Neural progenitor cell (in vitro differentiated cells): Measurements from ENCODE around the gene ADGRD2. TPM values are rescaled to one million over a fixed set of nuclear protein-coding genes. Genes with fewer than 3 reads are reported as not detected.
A peak's percentile ranks its signal among the peaks of the same experiment; 100 is the strongest.

ENCODE experiments used
- DNase-seq: peaks from one replicate; pipeline ENCODE4 v3.0.0-alpha.2; 2016; ENCODE audit warnings: low spot score
- H2AFZ ChIP-seq: fragments of 200-600 bp; sonication (generic); replicated peaks from 2 replicates; pipeline ENCODE4 v1.6.1; 2016; ENCODE audit warnings: antibody characterized with exemption
- H3F3A ChIP-seq: fragments of 200-600 bp; sonication (generic); 2 replicates; pipeline ENCODE4 v1.6.1; 2016; ENCODE audit warnings: antibody characterized with exemption, low read depth
- H3K27ac ChIP-seq: fragments of 200-600 bp; sonication (generic); 2 replicates; pipeline ENCODE4 v1.5.1; 2016; ENCODE audit warnings: mild to moderate bottlenecking
- H3K27me3 ChIP-seq: fragments of 200-600 bp; sonication (generic); 2 replicates; pipeline ENCODE4 v1.6.1; 2016; ENCODE audit warnings: mild to moderate bottlenecking, moderate library complexity
- H3K36me3 ChIP-seq: fragments of 200-600 bp; sonication (generic); 2 replicates; pipeline ENCODE4 v1.5.1; 2016
- H3K4me1 ChIP-seq: fragments of 200-600 bp; sonication (generic); 2 replicates; pipeline ENCODE4 v1.6.1; 2016; ENCODE audit warnings: mixed run types
- H3K4me2 ChIP-seq: fragments of 200-600 bp; sonication (generic); 2 replicates; pipeline ENCODE4 v1.6.1; 2016
- H3K4me3 ChIP-seq: fragments of 200-600 bp; sonication (generic); 2 replicates; pipeline ENCODE4 v1.5.1; 2016
- H3K79me2 ChIP-seq: fragments of 200-600 bp; sonication (generic); 2 replicates; pipeline ENCODE4 v1.6.1; 2016; ENCODE audit warnings: low read depth
- H3K9ac ChIP-seq: fragments of 200-600 bp; sonication (generic); 2 replicates; pipeline ENCODE4 v1.6.1; 2016
- H3K9me3 ChIP-seq: fragments of 200-600 bp; sonication (generic); 2 replicates; pipeline ENCODE4 v1.5.1; 2016; ENCODE audit warnings: low read depth
- H4K20me1 ChIP-seq: fragments of 200-600 bp; sonication (generic); 2 replicates; pipeline ENCODE4 v1.6.1; 2016; ENCODE audit warnings: low read depth
- H3K27ac Mint-ChIP-seq: 3 replicates; pipeline ENCODE4 v1.8.0; 2021; ENCODE audit warnings: mixed read lengths
- H3K27me3 Mint-ChIP-seq: 2 replicates; pipeline ENCODE4 v1.8.0; 2022; ENCODE audit warnings: low read depth, mild to moderate bottlenecking, inconsistent platforms, moderate library complexity, mixed read lengths; ENCODE audit not compliant: insufficient read depth
- H3K36me3 Mint-ChIP-seq: 3 replicates; pipeline ENCODE4 v1.8.0; 2021; ENCODE audit warnings: mixed read lengths
- H3K4me1 Mint-ChIP-seq: 3 replicates; pipeline ENCODE4 v1.8.0; 2021; ENCODE audit warnings: mixed read lengths
- H3K4me3 Mint-ChIP-seq: 3 replicates; pipeline ENCODE4 v1.8.0; 2021; ENCODE audit warnings: mild to moderate bottlenecking, moderate library complexity, mixed read lengths
- H3K9me3 Mint-ChIP-seq: 3 replicates; pipeline ENCODE4 v1.8.0; 2020; ENCODE audit warnings: mixed read lengths
- EZH2 ChIP-seq: fragments of 200-600 bp; sonication (generic); IDR thresholded peaks from 2 replicates; pipeline ENCODE4 v1.6.1; 2017; ENCODE audit warnings: antibody characterized with exemption, mild to moderate bottlenecking, moderate library complexity
- EZH2phosphoT487 ChIP-seq: fragments of 200-600 bp; sonication (generic); IDR thresholded peaks from 2 replicates; pipeline ENCODE4 v1.6.1; 2017; ENCODE audit warnings: antibody characterized with exemption
- total RNA-seq: library from RNA; depleted of rRNA; stranded (reverse); fragments of >200 nt; gene quantifications from 2 replicates; pipeline ENCODE4 v1.2.3, GENCODE V29; 2015; ENCODE audit warnings: low replicate concordance
- TF ChIP-seq, protein P1 (sequence below): fragments of 200-600 bp; sonication (generic); IDR thresholded peaks from 2 replicates; pipeline ENCODE4 v1.5.1; 2017; ENCODE audit warnings: antibody characterized with exemption, mild to moderate bottlenecking

ADGRD2 gene
- total RNA-seq, 1 donor from 2014 or later, result 0.13 TPM

GRCh38 chr9:124475158-124475867, 25.1 kb downstream of the ADGRD2 start:
- H3F3A ChIP-seq, result peaks cover 23% of the 10 kb centered on the region
- H2AFZ ChIP-seq, result no peak overlapping the region
- no peak overlapping the region for H3K4me3 ChIP-seq
- H3K4me2 ChIP-seq, result no peak overlapping the region
- DNase-seq, result peak; percentile 50
- H3K4me3 Mint-ChIP-seq, result no peak overlapping the region
- H3K36me3 ChIP-seq, result no peaks in the 10 kb centered on the region
- peaks cover 35% of the 10 kb centered on the region for H3K4me1 ChIP-seq
- H3K9ac ChIP-seq, result no peak overlapping the region
- no peak overlapping the region for H3K27ac Mint-ChIP-seq
- peaks cover 7% of the 10 kb centered on the region for H3K27me3 Mint-ChIP-seq
- no peaks in the 10 kb centered on the region for H4K20me1 ChIP-seq
- peaks cover 22% of the 10 kb centered on the region for H3K27me3 ChIP-seq
- TF ChIP-seq EZH2, result no peak
- TF ChIP-seq, protein P1, sequence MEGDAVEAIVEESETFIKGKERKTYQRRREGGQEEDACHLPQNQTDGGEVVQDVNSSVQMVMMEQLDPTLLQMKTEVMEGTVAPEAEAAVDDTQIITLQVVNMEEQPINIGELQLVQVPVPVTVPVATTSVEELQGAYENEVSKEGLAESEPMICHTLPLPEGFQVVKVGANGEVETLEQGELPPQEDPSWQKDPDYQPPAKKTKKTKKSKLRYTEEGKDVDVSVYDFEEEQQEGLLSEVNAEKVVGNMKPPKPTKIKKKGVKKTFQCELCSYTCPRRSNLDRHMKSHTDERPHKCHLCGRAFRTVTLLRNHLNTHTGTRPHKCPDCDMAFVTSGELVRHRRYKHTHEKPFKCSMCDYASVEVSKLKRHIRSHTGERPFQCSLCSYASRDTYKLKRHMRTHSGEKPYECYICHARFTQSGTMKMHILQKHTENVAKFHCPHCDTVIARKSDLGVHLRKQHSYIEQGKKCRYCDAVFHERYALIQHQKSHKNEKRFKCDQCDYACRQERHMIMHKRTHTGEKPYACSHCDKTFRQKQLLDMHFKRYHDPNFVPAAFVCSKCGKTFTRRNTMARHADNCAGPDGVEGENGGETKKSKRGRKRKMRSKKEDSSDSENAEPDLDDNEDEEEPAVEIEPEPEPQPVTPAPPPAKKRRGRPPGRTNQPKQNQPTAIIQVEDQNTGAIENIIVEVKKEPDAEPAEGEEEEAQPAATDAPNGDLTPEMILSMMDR, result peak; percentile 34
- no peaks in the 10 kb centered on the region for H3K36me3 Mint-ChIP-seq
- H3K9me3 Mint-ChIP-seq, result no peaks in the 10 kb centered on the region
- H3K79me2 ChIP-seq, result no peaks in the 10 kb centered on the region
- no peak overlapping the region for H3K27ac ChIP-seq
- H3K4me1 Mint-ChIP-seq, result peaks cover 21% of the 10 kb centered on the region
- H3K9me3 ChIP-seq, result no peaks in the 10 kb centered on the region

DNA sequence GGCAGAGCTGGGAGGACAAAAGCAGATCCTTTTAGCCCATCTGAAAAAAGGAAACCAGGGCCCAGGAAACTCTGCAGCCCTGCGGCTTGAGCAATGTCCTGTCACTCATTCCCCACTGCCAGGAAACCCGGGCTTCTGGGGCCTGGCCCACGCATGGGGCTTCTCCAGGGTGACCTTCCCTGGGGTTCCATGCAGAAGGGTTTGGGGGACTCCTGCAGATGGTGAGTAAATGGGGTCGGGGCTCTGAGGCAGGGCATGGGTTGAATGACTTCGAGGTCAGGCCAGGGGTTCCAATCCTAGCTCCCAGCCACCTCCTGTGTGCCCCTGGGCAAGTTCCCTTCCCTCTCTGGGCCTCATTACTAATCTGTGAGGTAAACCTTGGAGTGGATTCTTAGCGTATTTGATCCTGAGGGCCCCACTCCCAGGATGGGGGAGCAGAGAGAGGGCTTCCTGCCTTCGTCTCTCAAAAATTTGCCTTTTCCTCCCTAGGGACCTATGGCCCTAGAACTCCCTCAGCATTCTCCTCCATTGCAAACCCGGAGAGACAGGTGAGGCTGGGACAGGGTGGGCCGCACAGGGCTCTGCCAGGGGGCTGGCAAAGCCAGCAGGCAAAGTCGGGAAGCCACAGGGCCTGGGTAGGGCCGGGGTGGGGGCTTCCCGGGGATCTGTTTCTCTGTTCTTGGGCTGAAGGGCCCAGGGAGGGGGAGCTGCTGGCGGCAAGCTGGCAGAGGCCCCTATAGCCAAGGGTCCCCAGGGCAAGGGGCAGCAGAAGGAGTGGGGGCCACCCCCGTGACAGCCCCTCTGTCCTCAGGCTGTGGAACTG, 25.8 kb downstream of the ADGRD2 start:
- H3K4me3 Mint-ChIP-seq, result no peak overlapping the region

DNA sequence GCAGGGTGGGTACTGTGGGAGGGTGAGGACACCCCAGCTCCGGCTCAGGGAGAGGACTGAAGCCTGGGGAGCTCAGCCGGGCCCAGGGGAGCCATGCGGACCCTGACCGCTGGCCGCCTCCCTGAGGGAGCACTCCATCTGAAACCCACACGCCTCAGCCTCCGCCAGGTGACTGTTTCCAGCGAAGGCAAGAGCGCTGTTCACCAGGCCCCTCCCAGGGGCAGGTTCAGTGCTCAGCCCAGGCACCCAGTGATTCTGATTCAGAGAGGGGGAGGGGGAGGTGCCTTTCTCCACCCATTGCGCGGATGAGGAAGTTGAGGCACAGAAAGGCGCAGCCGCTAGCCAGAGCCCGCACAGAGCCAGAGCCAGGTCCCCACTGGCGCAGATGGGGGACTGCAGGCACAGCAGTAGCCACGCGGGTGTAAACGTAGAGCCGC, 27.0 kb downstream of the ADGRD2 start:
- Histone ChIP-seq H3K27ac (no peak overlapping the region), H3F3A (peaks cover 30% of the 10 kb centered on the region), H3K4me3 (peak overlapping the region; percentile 42), H3K79me2 (no peaks in the 10 kb centered on the region), H3K4me2 (peak overlapping the region; percentile 78), H4K20me1 (no peaks in the 10 kb centered on the region), H2AFZ (no peak overlapping the region), H3K27me3 (peaks cover 22% of the 10 kb centered on the region), H3K9ac (no peak overlapping the region), H3K9me3 (no peaks in the 10 kb centered on the region), H3K4me1 (peaks cover 44% of the 10 kb centered on the region), H3K36me3 (no peaks in the 10 kb centered on the region)
- TF ChIP-seq EZH2phosphoT487, result no peak
- no peak for TF ChIP-seq EZH2
- TF ChIP-seq, protein P1, result no peak
- Mint-ChIP-seq H3K36me3 (no peaks in the 10 kb centered on the region), H3K27me3 (peaks cover 9% of the 10 kb centered on the region), H3K27ac (no peak overlapping the region), H3K9me3 (no peaks in the 10 kb centered on the region), H3K4me3 (peak overlapping the region; percentile 66), H3K4me1 (peaks cover 27% of the 10 kb centered on the region)
- DNase-seq, result peak; percentile 45

More for the DNA sequence above, 25.8 kb downstream of the ADGRD2 start:
- H4K20me1 ChIP-seq, result no peaks in the 10 kb centered on the region
- Mint-ChIP-seq H3K36me3 (no peaks in the 10 kb centered on the region), H3K27ac (no peak overlapping the region), H3K4me1 (peaks cover 24% of the 10 kb centered on the region), H3K9me3 (no peaks in the 10 kb centered on the region), H3K27me3 (peaks cover 9% of the 10 kb centered on the region)
- no peak overlapping the region for H3K9ac ChIP-seq
- peaks cover 35% of the 10 kb centered on the region for H3K4me1 ChIP-seq
- H3K27me3 ChIP-seq, result peaks cover 22% of the 10 kb centered on the region
- H2AFZ ChIP-seq, result no peak overlapping the region
- H3K27ac ChIP-seq, result no peak overlapping the region
- peak overlapping the region; percentile 78 for H3K4me2 ChIP-seq
- no peaks in the 10 kb centered on the region for H3K79me2 ChIP-seq
- no peaks in the 10 kb centered on the region for H3K9me3 ChIP-seq
- H3F3A ChIP-seq, result peaks cover 23% of the 10 kb centered on the region
- no peak overlapping the region for H3K4me3 ChIP-seq
- TF ChIP-seq EZH2, result no peak
- TF ChIP-seq, protein P1, result no peak
- no peak for TF ChIP-seq EZH2phosphoT487
- no peak for DNase-seq
- H3K36me3 ChIP-seq, result no peaks in the 10 kb centered on the region
